Upper lobe of left lung (tissue), 4 donors: ENCODE results near the gene RAB27B.

ENCODE experiments used
- EP300 ChIP-seq, 4 donors: sonication (generic); formaldehyde crosslinking; IDR thresholded peaks; one replicate each; pipeline ENCODE4 v1.5.1; 2017; ENCODE audit warnings: antibody characterized with exemption in 4 of 4, control low read depth in 2 of 4
- POLR2A ChIP-seq, 4 donors: fragments of 450-650 bp; IDR thresholded peaks; one replicate each; pipeline ENCODE4 v1.5.1; 2016 to 2017; ENCODE audit warnings: antibody characterized with exemption in 4 of 4, mild to moderate bottlenecking in 2 of 4
- TF ChIP-seq, protein P1 (sequence below), 6 experiments: fragments of 450-650 bp in 4 of 6; fragments of 200-600 bp in 2 of 6; sonication (generic) in 2 of 6; IDR thresholded peaks; one replicate each; pipeline ENCODE4 v1.5.1; 2016 to 2019; ENCODE audit warnings: antibody characterized with exemption in 6 of 6

- TF ChIP-seq, protein P1, sequence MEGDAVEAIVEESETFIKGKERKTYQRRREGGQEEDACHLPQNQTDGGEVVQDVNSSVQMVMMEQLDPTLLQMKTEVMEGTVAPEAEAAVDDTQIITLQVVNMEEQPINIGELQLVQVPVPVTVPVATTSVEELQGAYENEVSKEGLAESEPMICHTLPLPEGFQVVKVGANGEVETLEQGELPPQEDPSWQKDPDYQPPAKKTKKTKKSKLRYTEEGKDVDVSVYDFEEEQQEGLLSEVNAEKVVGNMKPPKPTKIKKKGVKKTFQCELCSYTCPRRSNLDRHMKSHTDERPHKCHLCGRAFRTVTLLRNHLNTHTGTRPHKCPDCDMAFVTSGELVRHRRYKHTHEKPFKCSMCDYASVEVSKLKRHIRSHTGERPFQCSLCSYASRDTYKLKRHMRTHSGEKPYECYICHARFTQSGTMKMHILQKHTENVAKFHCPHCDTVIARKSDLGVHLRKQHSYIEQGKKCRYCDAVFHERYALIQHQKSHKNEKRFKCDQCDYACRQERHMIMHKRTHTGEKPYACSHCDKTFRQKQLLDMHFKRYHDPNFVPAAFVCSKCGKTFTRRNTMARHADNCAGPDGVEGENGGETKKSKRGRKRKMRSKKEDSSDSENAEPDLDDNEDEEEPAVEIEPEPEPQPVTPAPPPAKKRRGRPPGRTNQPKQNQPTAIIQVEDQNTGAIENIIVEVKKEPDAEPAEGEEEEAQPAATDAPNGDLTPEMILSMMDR (IDR thresholded peaks at IDR 0.05), result no peak
- TF ChIP-seq EP300 (IDR thresholded peaks at IDR 0.05), result no peak
- TF ChIP-seq POLR2A (IDR thresholded peaks at IDR 0.05), result no peak
These were observed 2.6 kb downstream of the RAB27B start for GRCh38 chr18:54830866-54831265.
